Neuronal stem cell (in vitro differentiated cells): ENCODE measurements around the gene PTPN4.

Source experiments
- DNase-seq: peaks from one replicate; pipeline ENCODE4 v3.0.0-alpha.2; 2013; ENCODE audit warnings: low spot score
- H2AFZ ChIP-seq: one replicate; pipeline ENCODE4 v1.6.1; 2013; ENCODE audit warnings: mild to moderate bottlenecking, low read length, inconsistent platforms
- H2AK5ac ChIP-seq: 2 replicates; pipeline ENCODE4 v1.6.1; 2013; ENCODE audit warnings: low read depth, mild to moderate bottlenecking, inconsistent platforms, low read length, moderate library complexity, mixed read lengths
- H2BK120ac ChIP-seq: 2 replicates; pipeline ENCODE4 v1.6.1; 2013; ENCODE audit warnings: low read depth, mild to moderate bottlenecking, inconsistent platforms, low read length, moderate library complexity, mixed read lengths
- H2BK12ac ChIP-seq: one replicate; pipeline ENCODE4 v1.6.1; 2013; ENCODE audit warnings: low read length, inconsistent platforms
- H2BK15ac ChIP-seq: 2 replicates; pipeline ENCODE4 v1.6.1; 2013; ENCODE audit warnings: mild to moderate bottlenecking, low read length, inconsistent platforms, mixed read lengths
- H2BK5ac ChIP-seq: one replicate; pipeline ENCODE4 v1.6.1; 2013; ENCODE audit warnings: inconsistent platforms, mild to moderate bottlenecking, low read length, moderate library complexity
- H3K14ac ChIP-seq: one replicate; pipeline ENCODE4 v1.6.1; 2013; ENCODE audit warnings: low read length, inconsistent platforms
- H3K18ac ChIP-seq: 2 replicates; pipeline ENCODE4 v1.6.1; 2013; ENCODE audit warnings: low read length, inconsistent platforms
- H3K23ac ChIP-seq: 2 replicates; pipeline ENCODE4 v1.6.1; 2013; ENCODE audit warnings: low read depth, mild to moderate bottlenecking, mixed read lengths, low read length, inconsistent platforms; ENCODE audit not compliant: poor library complexity
- H3K27ac ChIP-seq: replicated peaks from 3 replicates; pipeline ENCODE4 v1.5.1; 2013; ENCODE audit warnings: low read length, inconsistent platforms
- H3K27me3 ChIP-seq, 3 experiments: 2 replicates each; pipeline ENCODE4 v1.6.1; 2013; ENCODE audit warnings: low read length in 3 of 3, mild to moderate bottlenecking in 2 of 3, inconsistent platforms in 1 of 3, low read depth in 1 of 3, mixed read lengths in 1 of 3, moderate library complexity in 1 of 3; ENCODE audit not compliant: control insufficient read depth in 3 of 3, insufficient read depth in 3 of 3
- H3K36me3 ChIP-seq, 2 donors: replicated peaks in 1 of 2; 2 replicates each; pipeline ENCODE4 v1.6.1; 2013; ENCODE audit warnings: low read length in 2 of 2; ENCODE audit not compliant: control insufficient read depth in 2 of 2, insufficient read depth in 2 of 2
- H3K4ac ChIP-seq: 2 replicates; pipeline ENCODE4 v1.6.1; 2013; ENCODE audit warnings: inconsistent platforms, mild to moderate bottlenecking, low read length, moderate library complexity
- H3K4me1 ChIP-seq, 2 donors: 1 replicate in 1 of 2; 2 replicates in 1 of 2; pipeline ENCODE4 v1.6.1; 2013; ENCODE audit warnings: low read length in 2 of 2, low read depth in 1 of 2; ENCODE audit not compliant: control insufficient read depth in 2 of 2, insufficient read depth in 1 of 2
- H3K4me2 ChIP-seq: one replicate; pipeline ENCODE4 v1.6.1; 2013; ENCODE audit warnings: mild to moderate bottlenecking, low read length, inconsistent platforms; ENCODE audit not compliant: insufficient read depth, poor library complexity, severe bottlenecking
- H3K4me3 ChIP-seq, 2 donors: 2 replicates each; pipeline ENCODE4 v1.5.1; 2013; ENCODE audit warnings: low read length in 2 of 2, mild to moderate bottlenecking in 2 of 2, inconsistent platforms in 1 of 2, moderate library complexity in 1 of 2
- H3K79me1 ChIP-seq: one replicate; pipeline ENCODE4 v1.6.1; 2013; ENCODE audit warnings: low read depth, mild to moderate bottlenecking, inconsistent platforms, low read length, moderate library complexity
- H3K9ac ChIP-seq: one replicate; pipeline ENCODE4 v1.6.1; 2013; ENCODE audit warnings: mild to moderate bottlenecking, low read depth, low read length, inconsistent platforms; ENCODE audit not compliant: poor library complexity
- H3K9me3 ChIP-seq, 2 donors: replicated peaks in 1 of 2; 2 replicates each; pipeline versions ENCODE3 to v1.6.1; 2013; ENCODE audit warnings: low read length in 2 of 2, mild to moderate bottlenecking in 2 of 2, inconsistent platforms in 1 of 2, low read depth in 1 of 2, mixed read lengths in 1 of 2, moderate library complexity in 1 of 2; ENCODE audit not compliant: control insufficient read depth in 2 of 2, insufficient read depth in 1 of 2
- H4K8ac ChIP-seq: one replicate; pipeline ENCODE4 v1.6.1; 2013; ENCODE audit warnings: low read depth, mild to moderate bottlenecking, inconsistent platforms, low read length, moderate library complexity
- H4K91ac ChIP-seq: one replicate; pipeline ENCODE4 v1.6.1; 2013; ENCODE audit warnings: low read length, low read depth, mild to moderate bottlenecking, inconsistent platforms; ENCODE audit not compliant: poor library complexity
- WGBS, 2 donors: extraction: QIAGEN DNeasy Blood & Tissue Kit; methylation state at CpG; one replicate each; pipeline ENCODE4 v1.1.7; 2013; ENCODE audit warnings: missing lambda C conversion rate in 2 of 2, mixed read lengths in 1 of 2; ENCODE audit not compliant: insufficient read length in 2 of 2, insufficient replicate concordance in 1 of 2; ENCODE audit errors: extremely low coverage in 2 of 2; 5-methylcytosine and 5-hydroxymethylcytosine counted together

Gene PTPN4

DNA sequence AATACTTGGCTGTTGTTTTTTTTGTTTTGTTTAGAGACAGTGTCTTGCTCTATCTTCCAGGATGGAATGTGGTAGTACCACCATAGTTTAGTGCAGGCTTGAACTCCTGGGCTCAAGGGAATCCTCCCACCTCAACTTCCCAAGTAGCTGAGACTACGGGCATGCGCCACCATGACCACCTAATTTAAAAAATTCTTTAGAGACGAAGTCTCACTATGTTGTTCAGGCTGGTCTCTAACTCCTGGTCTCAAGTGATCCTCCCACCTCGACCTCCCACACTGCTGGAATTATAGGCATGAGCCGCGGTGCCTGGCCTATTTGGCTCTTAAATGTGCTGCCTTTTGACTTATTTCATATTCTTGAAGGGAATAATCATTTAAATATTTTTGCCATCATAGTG, 60.1 kb downstream of the PTPN4 start:
- Histone ChIP-seq H2BK15ac (no peak overlapping the region), H3K27ac (no peak overlapping the region), H2AK5ac (no peak overlapping the region), H3K14ac (no peak overlapping the region), H3K9me3 (no peaks in the 10 kb centered on the region), H3K36me3 (no peaks in the 10 kb centered on the region), H4K8ac (no peak overlapping the region), H3K79me1 (no peaks in the 10 kb centered on the region), H3K4me1 (no peaks in the 10 kb centered on the region), H3K4me3 (no peak overlapping the region), H2BK12ac (no peak overlapping the region), H3K4me2 (no peak overlapping the region), H3K4ac (no peak overlapping the region), H2BK120ac (no peak overlapping the region), H3K23ac (no peak overlapping the region), H3K18ac (no peak overlapping the region), H2AFZ (no peak overlapping the region), H3K27me3 (no peaks in the 10 kb centered on the region), H2BK5ac (no peak overlapping the region), H3K9ac (no peak overlapping the region), H4K91ac (no peak overlapping the region)
- WGBS, 2 donors = no CpG with 5 or more reads among the region's 6 CpGs
- no peak for DNase-seq

DNA sequence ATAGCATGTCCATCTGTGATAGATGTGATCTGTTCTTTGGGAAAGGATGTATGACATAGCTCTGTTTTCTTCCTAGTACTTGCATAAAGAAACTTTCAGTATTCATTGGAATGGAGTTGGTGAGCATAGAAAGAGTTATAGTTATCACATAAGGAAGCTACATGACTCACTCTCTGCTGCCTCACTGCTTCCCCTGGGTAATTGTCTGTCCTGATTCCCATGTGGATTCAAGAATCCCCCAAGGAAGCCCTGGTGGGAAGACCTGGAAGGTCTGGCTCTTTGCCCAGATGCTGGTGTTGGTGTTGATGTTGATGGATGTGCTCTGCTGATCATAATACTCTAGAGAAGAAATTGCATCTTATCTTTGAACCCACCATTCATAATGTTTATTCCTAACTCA, 60.6 kb downstream of the PTPN4 start:
- H3K36me3 ChIP-seq = no peaks in the 10 kb centered on the region
- no peak overlapping the region for H4K8ac ChIP-seq
- no peak overlapping the region for H2AFZ ChIP-seq
- no peak overlapping the region for H4K91ac ChIP-seq
- no peak overlapping the region for H2BK5ac ChIP-seq
- H3K14ac ChIP-seq = no peak overlapping the region
- H2AK5ac ChIP-seq = no peak overlapping the region
- no peak overlapping the region for H3K9ac ChIP-seq
- no peak overlapping the region for H3K4me2 ChIP-seq
- H2BK120ac ChIP-seq = no peak overlapping the region
- no peak overlapping the region for H3K4me3 ChIP-seq
- no peak overlapping the region for H3K18ac ChIP-seq
- no peaks in the 10 kb centered on the region for H3K4me1 ChIP-seq
- H3K27ac ChIP-seq = no peak overlapping the region
- no peak overlapping the region for H3K4ac ChIP-seq
- no peaks in the 10 kb centered on the region for H3K79me1 ChIP-seq
- H3K9me3 ChIP-seq = no peaks in the 10 kb centered on the region
- H2BK12ac ChIP-seq = no peak overlapping the region
- no peaks in the 10 kb centered on the region for H3K27me3 ChIP-seq
- H3K23ac ChIP-seq = no peak overlapping the region
- H2BK15ac ChIP-seq = no peak overlapping the region
- no peak for DNase-seq

DNA sequence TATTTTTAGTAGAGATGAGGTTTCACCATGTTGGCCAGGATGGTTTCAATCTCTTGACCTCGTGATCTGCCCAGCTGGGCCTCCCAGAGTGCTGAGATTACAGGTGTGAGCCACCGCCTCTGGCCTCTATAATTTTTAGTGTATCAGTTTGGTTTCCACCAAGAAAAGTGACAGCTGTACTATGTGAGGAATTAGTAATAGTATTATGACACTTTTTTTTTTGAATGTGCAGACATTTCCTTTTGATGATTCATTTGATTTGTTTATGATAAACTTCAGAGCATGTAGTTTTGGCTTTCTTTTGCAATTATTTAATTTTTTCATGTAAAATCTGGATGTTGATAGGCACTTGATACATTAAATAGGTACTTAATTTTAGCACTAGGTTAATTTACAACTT, 61.5 kb downstream of the PTPN4 start:
- Histone ChIP-seq H3K27me3 (no peaks in the 10 kb centered on the region), H2BK15ac (no peak overlapping the region), H2BK5ac (no peak overlapping the region), H3K9ac (no peak overlapping the region), H3K4ac (no peak overlapping the region), H3K14ac (no peak overlapping the region), H3K4me3 (no peak overlapping the region), H2AFZ (no peak overlapping the region), H2BK120ac (no peak overlapping the region), H3K79me1 (no peaks in the 10 kb centered on the region), H2BK12ac (no peak overlapping the region), H4K91ac (no peak overlapping the region), H3K9me3 (no peaks in the 10 kb centered on the region), H3K36me3 (no peaks in the 10 kb centered on the region), H3K27ac (no peak overlapping the region), H4K8ac (no peak overlapping the region), H2AK5ac (no peak overlapping the region), H3K23ac (no peak overlapping the region), H3K4me1 (no peaks in the 10 kb centered on the region), H3K18ac (no peak overlapping the region), H3K4me2 (no peak overlapping the region)
- no peak for DNase-seq
- no CpG with 5 or more reads among the region's 2 CpGs for WGBS, 2 donors

DNA sequence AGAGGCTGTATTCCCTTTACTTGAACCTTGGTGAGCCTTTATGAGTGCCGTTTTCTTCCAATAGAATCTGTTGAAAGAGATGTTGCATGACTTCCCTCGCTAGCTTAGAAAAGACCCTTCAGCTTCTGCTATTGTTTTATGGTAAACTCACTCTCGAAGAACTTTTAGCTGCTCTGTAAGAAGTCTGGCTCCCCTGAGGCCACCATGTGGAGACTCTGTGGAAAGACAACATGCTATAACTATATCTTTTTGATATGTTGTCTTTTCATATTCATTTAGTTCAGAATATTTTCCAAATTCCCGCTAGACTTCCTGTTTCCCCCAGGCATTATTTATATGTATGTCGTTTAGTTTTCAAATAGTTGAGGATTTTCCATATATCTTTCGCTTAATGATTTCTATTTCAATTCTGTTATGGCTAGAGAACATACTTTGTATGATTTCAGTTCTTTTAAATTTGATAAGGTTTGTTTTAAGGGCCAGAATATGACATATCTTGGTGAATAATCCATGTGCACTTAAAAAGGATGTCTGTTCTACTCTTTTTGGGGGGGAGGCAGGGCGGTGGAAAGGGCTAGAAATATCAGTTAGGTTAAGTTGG, 64.1 kb downstream of the PTPN4 start:
- no peak overlapping the region for H3K4me3 ChIP-seq
- no peak overlapping the region for H3K9ac ChIP-seq
- H2AFZ ChIP-seq = no peak overlapping the region
- no peak for DNase-seq
- no peaks in the 10 kb centered on the region for H3K36me3 ChIP-seq
- no peak overlapping the region for H2BK120ac ChIP-seq
- no peaks in the 10 kb centered on the region for H3K27me3 ChIP-seq
- H3K4me2 ChIP-seq = no peak overlapping the region
- no peak overlapping the region for H2BK15ac ChIP-seq
- no peak overlapping the region for H4K91ac ChIP-seq
- no peak overlapping the region for H2BK5ac ChIP-seq
- H3K4ac ChIP-seq = no peak overlapping the region
- H3K79me1 ChIP-seq = peaks cover 2% of the 10 kb centered on the region
- H3K4me1 ChIP-seq = no peaks in the 10 kb centered on the region
- no CpG with 5 or more reads among the region's 7 CpGs for WGBS, 2 donors
- H3K18ac ChIP-seq = no peak overlapping the region
- H3K14ac ChIP-seq = no peak overlapping the region
- no peak overlapping the region for H2AK5ac ChIP-seq
- H3K9me3 ChIP-seq = no peaks in the 10 kb centered on the region
- H3K23ac ChIP-seq = no peak overlapping the region
- no peak overlapping the region for H3K27ac ChIP-seq
- no peak overlapping the region for H2BK12ac ChIP-seq
- no peak overlapping the region for H4K8ac ChIP-seq
